NCI-H1436 (cell line): Measurements from ENCODE around the gene NFX1.
"Not testable (repeated sequence)": the region's sequence is repeated elsewhere in the genome, so short reads cannot be mapped to it uniquely, and the experiment has no call there.

ENCODE experiments used
- DNase-seq: peaks from one replicate; lab custom pipeline; 2025; lab: John Stamatoyannopoulos, UW

Gene NFX1

GRCh38 chr9:33364127-33364526, 73.8 kb downstream of the NFX1 start:
- no peak for DNase-seq

- DNase-seq = not testable (repeated sequence)
Measured at GRCh38 chr9:33364814-33365213, 74.5 kb downstream of the NFX1 start.

- no peak for DNase-seq
Measured at GRCh38 chr9:33366979-33367480, 76.7 kb downstream of the NFX1 start.

GRCh38 chr9:33372900-33373299, 82.6 kb downstream of the NFX1 start:
- DNase-seq = no peak

- no peak for DNase-seq
Measured at GRCh38 chr9:33374190-33374589, 83.9 kb downstream of the NFX1 start.

GRCh38 chr9:33374634-33375237, 84.4 kb downstream of the NFX1 start:
- peak; percentile 41 for DNase-seq

- no peak for DNase-seq
Measured at GRCh38 chr9:33375238-33375840, 85.0 kb downstream of the NFX1 start.

- DNase-seq = no peak
Measured at GRCh38 chr9:33375841-33376321, 85.6 kb downstream of the NFX1 start.

- no peak for DNase-seq
Measured at GRCh38 chr9:33377089-33377715, 86.9 kb downstream of the NFX1 start.

GRCh38 chr9:33378121-33378795, 87.9 kb downstream of the NFX1 start:
- no peak for DNase-seq

GRCh38 chr9:33379666-33380389, 89.5 kb downstream of the NFX1 start:
- no peak for DNase-seq

GRCh38 chr9:33380390-33381094, 90.2 kb downstream of the NFX1 start:
- DNase-seq = no peak

GRCh38 chr9:33381231-33381791, 91.0 kb downstream of the NFX1 start:
- no peak for DNase-seq

- not testable (repeated sequence) for DNase-seq
Measured at GRCh38 chr9:33382397-33382796, 92.1 kb downstream of the NFX1 start.

- not testable (repeated sequence) for DNase-seq
Measured at GRCh38 chr9:33383396-33383795, 93.1 kb downstream of the NFX1 start.

GRCh38 chr9:33385536-33385935, 95.2 kb downstream of the NFX1 start:
- DNase-seq = not testable (repeated sequence)

- DNase-seq = not testable (repeated sequence)
Measured at GRCh38 chr9:33385979-33386640, 95.8 kb downstream of the NFX1 start.

GRCh38 chr9:33386641-33386996, 96.3 kb downstream of the NFX1 start:
- DNase-seq = not testable (repeated sequence)

- DNase-seq = not testable (repeated sequence)
Measured at GRCh38 chr9:33386998-33387397, 96.7 kb downstream of the NFX1 start.
